NCI-H2171 (cell line): ENCODE results near the gene RACK1.
"Not testable (repeated sequence)": the region's sequence is repeated elsewhere in the genome, so short reads cannot be mapped to it uniquely, and the experiment has no call there.

ENCODE experiments used
- DNase-seq: peaks from one replicate; lab custom pipeline; 2025; lab: John Stamatoyannopoulos, UW

Gene RACK1

GRCh38 chr5:181243564-181244343 lies at the start of gene RACK1:
Gene RACK1 (minus strand): TSS chr5:181243906. CDS start chr5:181243800, 106 bp downstream.
- no peak for DNase-seq

GRCh38 chr5:181287331-181287730 lies 43.6 kb upstream of the RACK1 start:
- not testable (repeated sequence) for DNase-seq

- DNase-seq: not testable (repeated sequence)
Measured at GRCh38 chr5:181285962-181286705, 42.4 kb upstream of the RACK1 start.

- DNase-seq: not testable (repeated sequence)
Measured at GRCh38 chr5:181283841-181284755, 40.4 kb upstream of the RACK1 start.

DNA sequence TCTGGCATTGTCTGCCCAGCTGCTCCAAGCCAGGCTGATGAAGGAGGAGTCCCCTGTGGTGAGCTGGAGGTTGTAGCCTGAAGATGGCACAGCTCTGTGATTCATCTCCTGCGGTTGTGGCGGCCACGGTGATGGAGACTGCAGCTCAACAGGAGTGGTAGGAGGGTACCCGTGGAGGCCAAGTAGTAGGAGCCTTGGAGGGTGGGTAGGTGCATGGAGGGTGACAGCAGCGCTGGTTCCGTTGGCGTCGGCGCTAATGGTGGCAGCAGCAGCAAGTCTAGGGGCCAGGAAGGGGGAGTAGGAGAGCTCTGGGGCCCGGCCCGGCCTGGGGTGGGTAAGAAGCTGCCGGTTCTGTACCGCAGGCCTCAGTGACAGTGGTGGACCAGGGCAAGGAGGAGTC lies 39.6 kb upstream of the RACK1 start:
- DNase-seq: no peak

DNA sequence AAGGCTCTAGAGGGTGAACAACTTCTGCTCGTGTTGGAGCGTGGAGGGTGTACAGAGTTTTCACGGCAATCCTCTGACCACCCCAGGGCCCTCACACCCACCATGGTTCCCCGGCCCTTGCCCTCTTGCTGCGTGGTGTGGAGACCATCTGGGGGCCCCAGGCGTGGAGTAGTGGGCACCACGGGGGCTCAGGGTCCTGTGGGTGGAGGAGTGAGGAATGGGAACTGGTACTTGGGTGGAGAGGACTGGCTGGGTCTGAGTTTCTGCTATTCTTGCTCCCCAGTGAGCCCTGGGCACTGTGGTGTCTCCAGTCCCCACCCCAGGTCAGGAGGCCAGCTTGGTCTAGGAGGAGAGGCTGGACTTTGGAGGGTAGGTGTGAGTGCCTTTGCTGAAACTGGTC lies 39.2 kb upstream of the RACK1 start:
- no peak for DNase-seq

DNA sequence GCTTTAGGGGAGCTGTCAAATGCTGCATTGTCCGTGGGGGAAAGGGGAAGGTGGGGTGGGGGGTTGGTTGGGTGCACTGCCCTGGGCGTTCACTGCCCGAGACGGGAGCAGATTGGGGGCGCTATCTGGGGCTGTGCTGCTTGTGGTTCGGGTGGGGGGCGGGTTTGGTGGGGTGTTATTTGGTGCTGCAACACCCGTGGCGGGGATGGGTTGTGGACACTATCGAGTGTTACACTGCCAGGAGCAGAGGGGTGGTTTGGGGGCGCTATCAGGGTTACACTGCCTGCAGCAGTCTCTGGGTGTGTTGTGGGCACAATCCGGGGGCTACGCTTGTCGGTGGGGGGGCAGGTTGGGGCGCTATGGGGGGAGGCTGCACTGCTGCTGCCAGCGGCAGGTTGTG lies 38.7 kb upstream of the RACK1 start:
- not testable (repeated sequence) for DNase-seq

- DNase-seq: no peak
Measured at GRCh38 chr5:181281984-181282316, 38.2 kb upstream of the RACK1 start.

GRCh38 chr5:181281077-181281983 lies 37.6 kb upstream of the RACK1 start:
- no peak for DNase-seq

- no peak for DNase-seq
Measured at GRCh38 chr5:181280251-181280762, 36.6 kb upstream of the RACK1 start.

DNA sequence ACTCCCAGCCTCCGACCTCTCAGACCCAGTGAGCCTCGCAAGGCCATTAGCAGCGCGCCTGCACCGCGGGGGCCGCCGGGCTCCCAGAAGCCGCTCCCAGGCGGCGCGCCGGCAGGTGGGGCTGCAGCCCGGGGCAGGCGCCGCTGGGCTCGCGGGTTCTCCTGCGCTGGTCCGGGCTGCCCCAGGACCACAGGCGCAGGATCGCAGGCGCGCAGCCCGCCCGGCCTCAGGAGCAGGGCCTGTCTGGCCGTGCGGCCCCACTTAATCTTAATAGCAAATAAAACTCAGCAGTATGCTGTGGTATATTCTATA lies 29.7 kb upstream of the RACK1 start:
- not testable (repeated sequence) for DNase-seq

- no peak for DNase-seq
Measured at GRCh38 chr5:181271081-181271480, 27.4 kb upstream of the RACK1 start.

DNA sequence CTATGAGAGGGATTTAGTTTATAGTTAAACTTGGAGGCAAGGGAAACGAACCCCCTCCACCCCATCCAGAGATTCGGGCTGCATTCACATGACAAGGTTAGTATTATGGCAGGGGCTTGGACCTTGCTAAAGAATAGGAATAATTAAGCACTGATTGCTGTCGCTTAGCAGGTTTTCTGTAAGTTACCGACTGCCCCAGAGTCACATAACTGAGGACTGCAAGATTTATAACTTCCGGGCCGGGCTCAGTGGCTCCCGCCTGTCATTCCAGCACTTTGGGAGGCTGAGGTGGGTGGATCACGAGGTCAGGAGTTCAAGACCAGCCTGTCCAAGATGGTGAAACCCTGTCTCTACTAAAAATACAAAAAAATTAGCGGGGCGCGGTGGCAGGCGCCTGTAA lies 24.2 kb upstream of the RACK1 start:
- not testable (repeated sequence) for DNase-seq

DNA sequence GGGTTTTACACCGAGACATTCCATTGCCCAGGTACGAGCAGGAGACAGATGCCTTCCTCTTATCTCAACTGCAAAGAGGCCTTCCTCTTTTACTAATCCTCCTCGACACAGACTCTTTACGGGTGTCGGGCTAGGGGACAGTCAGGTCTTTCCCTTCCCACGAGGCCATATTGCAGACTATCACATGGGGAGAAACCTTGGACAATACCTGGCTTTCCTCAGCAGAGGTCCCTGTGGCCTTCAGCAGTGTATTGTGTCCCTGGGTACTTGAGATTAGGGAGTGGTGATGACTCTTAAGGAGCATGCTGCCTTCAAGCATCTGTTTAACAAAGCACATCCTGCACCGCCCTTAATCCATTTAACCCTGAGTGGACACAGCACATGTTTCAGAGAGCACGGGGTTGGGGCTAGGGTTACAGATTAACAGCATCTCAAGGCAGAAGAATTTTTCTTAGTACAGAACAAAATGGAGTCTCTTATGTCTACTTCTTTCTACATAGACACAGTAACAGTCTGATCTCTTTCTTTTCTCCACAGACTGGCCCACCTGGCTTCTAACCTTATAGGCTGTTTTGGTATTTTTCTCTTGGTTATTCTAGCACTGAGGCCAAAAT lies 23.7 kb upstream of the RACK1 start:
- not testable (repeated sequence) for DNase-seq

DNA sequence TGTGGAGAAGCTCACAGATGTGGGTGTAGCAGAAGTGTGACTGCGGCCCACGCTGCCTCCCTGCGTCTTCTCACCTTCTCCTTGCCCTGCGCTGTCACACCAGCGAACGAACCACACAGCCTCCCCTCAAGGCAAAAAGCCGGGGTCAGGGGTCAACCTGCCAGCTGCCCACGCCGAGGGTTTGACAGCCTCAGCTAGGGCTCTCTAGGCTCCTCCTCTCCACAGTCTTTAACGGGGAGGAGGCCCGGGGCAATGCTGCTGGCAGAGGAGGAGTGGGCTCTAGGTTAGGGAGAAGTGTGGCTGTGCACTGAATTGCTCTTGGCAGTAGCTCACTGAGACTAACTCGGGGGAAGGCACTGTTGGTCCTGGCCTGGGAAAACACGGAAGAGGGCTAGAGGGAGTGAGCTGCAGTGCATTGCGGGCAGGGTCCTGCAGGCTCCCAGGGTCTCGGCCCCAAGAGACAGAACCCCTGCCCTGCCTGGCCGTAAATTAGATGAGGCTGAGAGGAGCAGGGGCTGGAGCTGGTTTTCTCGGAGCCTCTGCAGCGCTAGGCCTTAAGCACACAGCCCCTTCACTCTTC lies 21.5 kb upstream of the RACK1 start:
- DNase-seq: no peak

DNA sequence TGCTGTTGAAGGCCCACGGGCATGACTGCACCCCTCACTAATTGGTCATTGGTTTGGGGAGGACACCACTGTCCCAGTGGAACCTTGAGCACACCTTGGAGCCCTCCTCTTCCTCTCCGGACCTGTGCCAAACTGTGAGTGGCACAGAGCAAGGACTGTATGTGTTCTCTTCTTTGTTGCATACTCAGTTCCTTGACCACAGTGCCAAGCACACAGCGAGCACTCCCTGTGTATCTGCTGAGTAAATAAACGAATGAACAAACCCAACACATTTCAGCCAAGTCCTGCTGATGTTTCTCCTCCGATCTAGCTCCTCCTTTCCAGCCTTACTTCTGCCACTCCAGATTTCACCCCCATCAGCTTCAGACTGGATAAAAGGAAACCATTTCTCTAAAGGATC lies 19.9 kb upstream of the RACK1 start:
- DNase-seq: no peak

- no peak for DNase-seq
Measured at GRCh38 chr5:181261320-181262049, 17.8 kb upstream of the RACK1 start.

- no peak for DNase-seq
Measured at GRCh38 chr5:181260720-181261319, 17.1 kb upstream of the RACK1 start, which contains the start of gene TRIM52. Gene TRIM52 (minus strand): TSS chr5:181261143. CDS start chr5:181260813, 330 bp downstream.
